Loucy (cell line): ENCODE measurements around the gene PDE11A.

ENCODE experiments used
- CTCF ChIP-seq: fragments of 200-600 bp; sonication (generic); conservative IDR thresholded peaks from 2 replicates; pipeline ENCODE4 v1.5.1; 2014; ENCODE audit warnings: mild to moderate bottlenecking, antibody characterized with exemption, low read length
- EZH2phosphoT487 ChIP-seq: fragments of 200-600 bp; IDR thresholded peaks from 2 replicates; pipeline ENCODE4 v1.6.1; 2018; ENCODE audit warnings: antibody characterized with exemption, mild to moderate bottlenecking, moderate library complexity, borderline replicate concordance

- no peak for TF ChIP-seq CTCF
- no peak for TF ChIP-seq EZH2phosphoT487
Measured at GRCh38 chr2:177731384-177731783, 341.2 kb downstream of the PDE11A start.
